NCI-H82 treated with DMSO at 0.1 percent for 48 hours (cell line): ENCODE data around the gene SYCE1.
"Not testable (repeated sequence)": the region's sequence is repeated elsewhere in the genome, so short reads cannot be mapped to it uniquely, and the experiment has no call there.

Source experiments
- DNase-seq: peaks from one replicate; lab custom pipeline; 2025; ENCODE audit not compliant: unreplicated experiment; lab: John Stamatoyannopoulos, UW

Gene SYCE1

GRCh38 chr10:133559216-133559615 lies 6.2 kb downstream of the SYCE1 start:
- DNase-seq = no peak

GRCh38 chr10:133557381-133557780 lies 8.0 kb downstream of the SYCE1 start:
- no peak for DNase-seq

- DNase-seq = no peak
Measured at GRCh38 chr10:133555521-133555920, 9.9 kb downstream of the SYCE1 start.

DNA sequence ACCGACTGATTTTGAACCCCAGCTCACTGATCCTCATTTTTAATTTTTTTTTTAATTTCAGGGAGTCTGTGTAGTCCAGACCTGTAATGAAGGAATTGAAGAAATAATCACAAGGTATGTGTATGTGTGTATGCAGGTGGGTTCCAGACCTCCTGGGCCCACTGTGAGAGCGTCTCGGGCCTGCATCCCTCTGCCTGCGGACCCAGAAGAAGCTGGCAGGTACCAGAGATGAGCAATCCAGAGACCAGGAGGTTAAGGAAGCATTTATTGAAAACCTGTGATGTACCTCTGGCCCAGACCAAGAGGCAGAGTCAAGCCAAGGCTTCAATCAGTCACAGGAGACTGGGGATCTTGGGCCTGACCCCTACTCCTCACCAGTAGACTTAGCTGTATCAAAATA lies 10.8 kb downstream of the SYCE1 start:
- no peak for DNase-seq

GRCh38 chr10:133544506-133544905 lies 20.9 kb downstream of the SYCE1 start:
- DNase-seq = no peak

DNA sequence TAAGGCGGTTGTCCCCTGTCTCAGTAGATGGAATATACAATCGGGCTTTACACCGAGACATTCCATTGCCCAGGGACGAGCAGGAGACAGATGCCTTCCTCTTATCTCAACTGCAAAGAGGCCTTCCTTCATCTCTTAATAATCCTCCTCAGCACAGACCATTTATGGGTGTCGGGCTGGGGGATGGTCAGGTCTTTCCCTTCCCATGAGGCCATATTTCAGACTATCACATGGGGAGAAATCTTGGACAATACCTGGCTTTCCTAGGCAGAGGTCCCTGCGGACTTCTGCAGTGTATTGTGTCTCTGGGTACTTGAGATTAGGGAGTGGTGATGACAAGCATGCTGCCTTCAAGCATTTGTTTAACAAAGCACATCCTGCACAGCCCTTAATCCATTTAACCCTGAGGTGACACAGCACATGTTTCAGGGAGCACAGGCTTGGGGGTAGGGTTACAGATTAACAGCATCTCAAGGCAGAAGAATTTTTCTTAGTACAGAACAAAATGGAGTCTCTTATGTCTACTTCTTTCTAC lies 23.9 kb downstream of the SYCE1 start:
- not testable (repeated sequence) for DNase-seq

DNA sequence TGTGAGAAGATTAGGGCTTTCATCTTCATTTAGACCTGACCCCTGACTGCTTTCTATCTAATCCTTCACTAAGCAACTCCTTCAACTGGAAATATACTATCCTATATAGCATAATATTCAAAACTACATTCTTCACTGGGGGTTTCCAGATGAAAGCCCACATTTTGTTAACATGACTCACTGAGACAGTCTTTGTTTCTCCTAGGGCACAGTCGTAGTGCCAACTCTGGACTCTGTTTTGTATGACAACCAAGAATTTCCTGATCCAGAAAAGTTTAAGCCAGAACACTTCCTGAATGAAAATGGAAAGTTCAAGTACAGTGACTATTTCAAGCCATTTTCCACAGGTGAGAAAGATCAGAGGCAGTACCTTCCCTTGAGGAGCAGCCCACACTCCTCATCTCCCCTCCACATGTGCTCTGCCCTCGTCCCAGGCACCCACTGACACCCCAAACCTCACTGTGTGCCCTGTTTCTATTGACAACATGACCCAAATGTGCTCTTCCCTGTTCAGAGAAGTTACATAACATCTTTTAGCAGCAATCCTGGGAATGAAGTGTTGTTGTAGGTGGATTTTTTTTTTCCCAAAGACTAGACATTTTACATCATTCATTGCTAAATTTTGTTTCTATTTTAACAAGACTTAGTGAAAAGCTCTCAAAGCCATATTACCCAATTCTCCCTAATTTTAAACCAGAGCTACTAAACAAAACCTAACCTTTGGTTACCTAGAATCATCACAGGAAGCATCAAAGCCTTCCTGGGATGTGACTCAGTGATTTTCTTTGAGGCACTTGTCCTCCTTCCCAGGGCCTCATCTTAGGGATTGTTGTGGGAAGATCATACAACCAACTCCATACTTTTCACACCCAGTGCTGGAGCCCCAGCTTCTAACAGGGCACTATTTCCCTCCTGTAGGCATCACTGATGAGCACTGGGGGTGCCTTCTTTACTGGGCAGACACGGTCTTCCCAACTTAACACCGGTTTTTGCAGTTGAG lies 27.5 kb downstream of the SYCE1 start:
- DNase-seq = no peak

GRCh38 chr10:133536198-133536597 lies 29.2 kb downstream of the SYCE1 start:
- DNase-seq = no peak

- no peak for DNase-seq
Measured at GRCh38 chr10:133534417-133534816, 31.0 kb downstream of the SYCE1 start.

GRCh38 chr10:133532871-133533270 lies 32.5 kb downstream of the SYCE1 start:
- DNase-seq = no peak

GRCh38 chr10:133530506-133530905 lies 34.9 kb downstream of the SYCE1 start:
- no peak for DNase-seq

GRCh38 chr10:133529576-133529946 lies 35.8 kb downstream of the SYCE1 start:
- no peak for DNase-seq

- DNase-seq = no peak
Measured at GRCh38 chr10:133528845-133529575, 36.4 kb downstream of the SYCE1 start.

GRCh38 chr10:133528296-133528844 lies 37.0 kb downstream of the SYCE1 start:
- no peak for DNase-seq

DNA sequence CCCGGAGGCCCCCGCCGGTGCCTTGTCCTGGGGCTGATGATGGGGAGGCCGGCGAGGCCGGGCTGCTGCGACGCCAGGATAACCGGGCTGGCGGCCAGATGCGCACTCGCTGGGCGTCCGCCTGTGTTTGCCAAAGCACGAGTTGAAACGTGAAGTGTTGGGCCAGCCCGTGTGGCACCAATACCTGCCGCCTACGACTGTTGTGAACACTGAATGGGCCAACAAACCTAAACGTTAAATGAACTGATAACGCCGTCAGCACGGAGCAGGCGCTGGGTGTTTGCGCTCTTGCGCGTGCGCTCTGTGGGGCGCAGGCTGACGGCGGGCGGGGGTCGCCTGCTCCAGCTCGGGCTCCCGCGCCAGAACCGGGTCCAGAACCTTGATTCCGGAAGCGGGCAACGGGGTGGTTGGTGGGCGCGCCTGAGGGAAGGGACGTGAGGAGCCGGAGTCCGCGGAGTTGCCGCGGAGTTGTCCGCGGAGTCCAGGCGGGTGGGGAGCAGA lies 37.6 kb downstream of the SYCE1 start:
- no peak for DNase-seq

- no peak for DNase-seq
Measured at GRCh38 chr10:133526957-133527588, 38.3 kb downstream of the SYCE1 start, which contains the start of gene CYP2E1. Gene CYP2E1, plus strand, starts transcription at chr10:133527363. Its CDS starts 33 bp downstream, at chr10:133527396.

GRCh38 chr10:133525444-133525843 lies 39.9 kb downstream of the SYCE1 start:
- DNase-seq = no peak

DNA sequence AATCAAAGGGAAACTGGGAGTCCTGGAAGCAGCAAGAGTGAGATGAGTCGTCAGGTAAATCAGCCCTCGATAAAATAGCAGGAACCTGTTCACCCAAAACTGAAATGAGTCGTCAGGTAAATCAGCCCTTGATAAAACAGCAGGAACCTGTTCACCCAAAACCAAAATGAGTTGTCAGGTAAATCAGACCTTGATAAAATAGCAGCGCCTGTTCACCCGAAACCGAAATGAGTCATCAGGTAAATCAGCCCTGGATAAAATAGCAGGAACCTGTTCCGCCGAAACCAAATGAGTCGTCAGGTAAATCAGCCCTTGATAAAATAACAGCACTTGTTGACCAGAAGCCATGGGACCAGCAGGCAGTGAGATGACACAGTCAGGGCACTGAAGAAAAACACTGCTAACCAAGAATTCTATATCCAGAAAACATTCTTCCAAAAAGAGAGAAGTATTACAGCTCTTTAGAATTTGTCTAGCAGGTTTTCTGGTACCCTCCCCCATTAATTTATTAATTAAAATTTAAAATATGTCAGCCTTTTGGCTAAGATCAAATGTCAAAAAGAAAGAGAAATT lies 41.7 kb downstream of the SYCE1 start:
- no peak for DNase-seq

- DNase-seq = no peak
Measured at GRCh38 chr10:133520193-133520738, 45.1 kb downstream of the SYCE1 start.

DNA sequence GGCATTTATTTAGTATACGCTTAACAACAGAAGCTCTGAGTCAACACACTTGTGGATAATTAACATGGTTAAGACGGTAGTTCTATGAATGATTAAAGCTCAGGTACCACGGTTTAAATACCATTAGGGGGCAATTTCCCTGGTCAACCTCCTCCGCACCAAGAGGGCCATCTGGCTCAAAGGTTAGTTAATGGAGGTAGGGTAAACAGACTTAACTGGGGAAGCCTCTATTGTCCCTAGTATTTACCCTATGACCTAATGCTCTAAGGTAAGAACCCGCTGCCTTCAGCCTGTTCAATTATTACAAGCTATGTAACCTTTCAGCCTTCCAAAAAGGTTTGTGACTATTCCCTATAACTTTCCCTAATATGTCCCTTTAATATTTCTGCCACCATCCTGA lies 46.9 kb downstream of the SYCE1 start:
- not testable (repeated sequence) for DNase-seq
